ENCODE measurements around the gene CEND1. TPM values are rescaled to one million over a fixed set of nuclear protein-coding genes. Genes with fewer than 3 reads are reported as not detected.

CEND1 gene
- total and polyA plus RNA-seq, 2 donors (not counting 3 experiments of a cell fraction or from before 2014, with no cell fraction given) = 0.15 to 0.40 TPM

GRCh38 chr11:828506-829175, 38.8 kb upstream of the CEND1 start:
- no peak for FAIRE-seq
- intact Hi-C loops (cut with micrococcal nuclease) = loop anchor here (1.0 kb wide), 1 partner anchor 9 kb away; no protein-coding TSS in a partner anchor
- Histone ChIP-seq H3K36me3 (ENCODE audit: control insufficient read depth in 2 of 2, extremely low read depth in 1 of 2, insufficient read depth in 2 of 2, low read length in 2 of 2) (peaks cover 4 to 11% of the 10 kb centered on the region in 2 experiments), H2AFZ (ENCODE audit: low read depth, low read length) (peak overlapping the region; percentile 35), H3K4me3 (replicated peaks in 1 of 3; ENCODE audit: insufficient read depth in 1 of 3, low read depth in 1 of 3, low read length in 3 of 3) (peak overlapping the region in 1 of 3 experiments; percentile 7), H4K20me1 (replicated peaks; ENCODE audit: control insufficient read depth, extremely low read depth, insufficient read depth, low read length) (no peaks in the 10 kb centered on the region), H3K9me3 (replicated peaks; ENCODE audit: control insufficient read depth, insufficient read depth, low read length) (no peaks in the 10 kb centered on the region), H3K79me2 (ENCODE audit: control insufficient read depth, insufficient read depth, low read length) (peaks cover 6% of the 10 kb centered on the region), H3K9me1 (replicated peaks; ENCODE audit: control insufficient read depth, extremely low read depth, insufficient read depth, low read length) (no peaks in the 10 kb centered on the region), H3K4me2 (ENCODE audit: insufficient read depth, low read length) (peak overlapping the region; percentile 58), H3K9ac (replicated peaks; ENCODE audit: extremely low read depth, insufficient read depth, low read length) (no peak overlapping the region), H3K27ac (ENCODE audit: insufficient read depth, low read depth, low read length) (peak overlapping the region; percentile 35), H3K4me1 (ENCODE audit: control insufficient read depth, extremely low read depth, insufficient read depth, low read length) (peaks cover 41% of the 10 kb centered on the region), H3K27me3 (ENCODE audit: control insufficient read depth in 2 of 2, insufficient read depth in 2 of 2, low read length in 2 of 2) (no peaks in the 10 kb centered on the region)
- ChIA-PET POLR2A (interaction anchor here (1.1 to 3.6 kb wide), 5 partner anchors 8 to 19 kb away, joined by 3 to 28 read pairs (median 7); partner anchors contain the start of genes PNPLA2, POLR2L, RPLP2 and TSPAN4), CTCF (interaction anchor here (1.1 to 2.7 kb wide), 4 partner anchors 10 to 222 kb away, joined by 3 to 10 read pairs (median 6); partner anchors contain the start of genes PIDD1 and PNPLA2)
- DNase-seq (ENCODE audit: low read depth, low spot score) = no peak
- BruUV-seq (replicated peaks) = no TSS peak
- TF ChIP-seq EZH2 (IDR thresholded peaks at IDR 0.05; ENCODE audit: borderline replicate concordance, low read depth, low read length, severe bottlenecking) (no peak), GATA2 (IDR thresholded peaks at IDR 0.05; ENCODE audit: insufficient read depth, insufficient read length, low read depth, low read length) (no peak), FOS (IDR thresholded peaks at IDR 0.05; ENCODE audit: borderline replicate concordance, insufficient read depth, low read length) (no peak), POLR2AphosphoS5 (IDR thresholded peaks at IDR 0.05; ENCODE audit: insufficient read depth, low read depth, low read length) (no peak), JUN (IDR thresholded peaks at IDR 0.05; ENCODE audit: borderline replicate concordance, insufficient read depth, insufficient read length, low read depth) (no peak)
- dilution Hi-C loops (cut with MboI; ENCODE audit: extremely low pct_ligation_motif_present, low sequenced_read_pairs) = no loop called here

- peaks cover 4 to 11% of the 10 kb centered on the region in 2 experiments for H3K36me3 ChIP-seq (ENCODE audit: control insufficient read depth in 2 of 2, extremely low read depth in 1 of 2, insufficient read depth in 2 of 2, low read length in 2 of 2)
- DNase-seq (ENCODE audit: low read depth, low spot score) (no peak), FAIRE-seq (no peak)
- H3K27ac ChIP-seq (ENCODE audit: insufficient read depth, low read depth, low read length) = peak within 1 kb of the TSS; percentile 35
- no TSS peak for BruUV-seq (replicated peaks)
- TF ChIP-seq CTCF (IDR thresholded peaks at IDR 0.05; ENCODE audit: extremely low read depth in 1 of 2, insufficient read depth in 1 of 2, low read depth in 1 of 2, low read length in 2 of 2) = no peak
- no peak for TF ChIP-seq MAX (IDR thresholded peaks at IDR 0.05; ENCODE audit: insufficient read depth, insufficient read length)
- TF ChIP-seq JUN (IDR thresholded peaks at IDR 0.05; ENCODE audit: borderline replicate concordance, insufficient read depth, insufficient read length, low read depth) = no peak
- no peak for TF ChIP-seq MYC (IDR thresholded peaks at IDR 0.05; ENCODE audit: low read depth, low read length)
- TF ChIP-seq GATA2 (IDR thresholded peaks at IDR 0.05; ENCODE audit: insufficient read depth, insufficient read length, low read depth, low read length) = no peak
- TF ChIP-seq EZH2 (IDR thresholded peaks at IDR 0.05; ENCODE audit: borderline replicate concordance, low read depth, low read length, severe bottlenecking) = no peak
- TF ChIP-seq FOS (IDR thresholded peaks at IDR 0.05; ENCODE audit: borderline replicate concordance, insufficient read depth, low read length) = no peak
- no peak for TF ChIP-seq POLR2A (IDR thresholded peaks at IDR 0.05; ENCODE audit: low read depth, low read length)
- no peak for TF ChIP-seq POLR2AphosphoS5 (IDR thresholded peaks at IDR 0.05; ENCODE audit: insufficient read depth, low read depth, low read length)
- no peak within 1 kb of the TSS for H3K9ac ChIP-seq (replicated peaks; ENCODE audit: extremely low read depth, insufficient read depth, low read length)
- H3K4me1 ChIP-seq (ENCODE audit: control insufficient read depth, extremely low read depth, insufficient read depth, low read length) = peaks cover 40% of the 10 kb centered on the region
- no peaks in the 10 kb centered on the region for H3K79me2 ChIP-seq (ENCODE audit: control insufficient read depth, insufficient read depth, low read length)
- H3K4me2 ChIP-seq (ENCODE audit: insufficient read depth, low read length) = peak within 1 kb of the TSS; percentile 37
- H3K4me3 ChIP-seq (replicated peaks in 1 of 3; ENCODE audit: insufficient read depth in 1 of 3, low read depth in 1 of 3, low read length in 3 of 3) = peak within 1 kb of the TSS; percentile 2 to 23 (median 19)
- H2AFZ ChIP-seq (ENCODE audit: low read depth, low read length) = peak within 1 kb of the TSS; percentile 52
- dilution Hi-C loops (cut with MboI; ENCODE audit: extremely low pct_ligation_motif_present, low sequenced_read_pairs) = no loop called here
- ChIA-PET CTCF (interaction anchor here (2.7 kb wide), 1 partner anchor 20 kb away, joined by 7 read pairs; no protein-coding TSS in a partner anchor), POLR2A (interaction anchor here (1.7 kb wide), 1 partner anchor 9 kb away, joined by 15 read pairs; the partner anchor contains the start of gene PNPLA2)
- H3K9me1 ChIP-seq (replicated peaks; ENCODE audit: control insufficient read depth, extremely low read depth, insufficient read depth, low read length) = no peaks in the 10 kb centered on the region
- intact Hi-C loops (cut with micrococcal nuclease) = no loop called here
- H4K20me1 ChIP-seq (replicated peaks; ENCODE audit: control insufficient read depth, extremely low read depth, insufficient read depth, low read length) = no peaks in the 10 kb centered on the region
- H3K27me3 ChIP-seq (ENCODE audit: control insufficient read depth in 2 of 2, insufficient read depth in 2 of 2, low read length in 2 of 2) = no peaks in the 10 kb centered on the region
- no peaks in the 10 kb centered on the region for H3K9me3 ChIP-seq (replicated peaks; ENCODE audit: control insufficient read depth, insufficient read depth, low read length)
These were observed 38.0 kb upstream of the CEND1 start, which contains the start of gene CRACR2B for GRCh38 chr11:827897-828192. Gene CRACR2B, plus strand, starts transcription at chr11:827919. Its CDS starts 689 bp downstream, at chr11:828608.
